Measurements from ENCODE around the gene PROSER1.

GRCh38 chr13:39032150-39032549, 5.7 kb downstream of the PROSER1 start:
- TF ChIP-seq, protein P1, sequence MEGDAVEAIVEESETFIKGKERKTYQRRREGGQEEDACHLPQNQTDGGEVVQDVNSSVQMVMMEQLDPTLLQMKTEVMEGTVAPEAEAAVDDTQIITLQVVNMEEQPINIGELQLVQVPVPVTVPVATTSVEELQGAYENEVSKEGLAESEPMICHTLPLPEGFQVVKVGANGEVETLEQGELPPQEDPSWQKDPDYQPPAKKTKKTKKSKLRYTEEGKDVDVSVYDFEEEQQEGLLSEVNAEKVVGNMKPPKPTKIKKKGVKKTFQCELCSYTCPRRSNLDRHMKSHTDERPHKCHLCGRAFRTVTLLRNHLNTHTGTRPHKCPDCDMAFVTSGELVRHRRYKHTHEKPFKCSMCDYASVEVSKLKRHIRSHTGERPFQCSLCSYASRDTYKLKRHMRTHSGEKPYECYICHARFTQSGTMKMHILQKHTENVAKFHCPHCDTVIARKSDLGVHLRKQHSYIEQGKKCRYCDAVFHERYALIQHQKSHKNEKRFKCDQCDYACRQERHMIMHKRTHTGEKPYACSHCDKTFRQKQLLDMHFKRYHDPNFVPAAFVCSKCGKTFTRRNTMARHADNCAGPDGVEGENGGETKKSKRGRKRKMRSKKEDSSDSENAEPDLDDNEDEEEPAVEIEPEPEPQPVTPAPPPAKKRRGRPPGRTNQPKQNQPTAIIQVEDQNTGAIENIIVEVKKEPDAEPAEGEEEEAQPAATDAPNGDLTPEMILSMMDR (IDR thresholded peaks at IDR 0.05) = no peak
- TF ChIP-seq POLR2A (IDR thresholded peaks at IDR 0.05) = no peak
